Glutamatergic neuron (in vitro differentiated cells): ENCODE data around the gene ACADVL. TPM values are rescaled to one million over a fixed set of nuclear protein-coding genes. Genes with fewer than 3 reads are reported as not detected.

Experiments used
- DNase-seq: peaks from one replicate; pipeline ENCODE4 v3.0.0; 2022
- H3K27ac Mint-ChIP-seq: one replicate; pipeline ENCODE4 v1.8.0; 2020; ENCODE audit warnings: mild to moderate bottlenecking, mixed read lengths, inconsistent platforms; ENCODE audit not compliant: unreplicated experiment
- H3K27me3 Mint-ChIP-seq: one replicate; pipeline ENCODE4 v1.8.0; 2020; ENCODE audit warnings: mild to moderate bottlenecking, moderate library complexity, mixed read lengths, inconsistent platforms; ENCODE audit not compliant: unreplicated experiment
- H3K36me3 Mint-ChIP-seq: one replicate; pipeline ENCODE4 v1.8.0; 2020; ENCODE audit warnings: mild to moderate bottlenecking, mixed read lengths, inconsistent platforms; ENCODE audit not compliant: unreplicated experiment
- H3K4me1 Mint-ChIP-seq: one replicate; pipeline ENCODE4 v1.8.0; 2020; ENCODE audit warnings: mild to moderate bottlenecking, low read depth, mixed read lengths, inconsistent platforms; ENCODE audit not compliant: unreplicated experiment
- H3K4me3 Mint-ChIP-seq: one replicate; pipeline ENCODE4 v1.8.0; 2020; ENCODE audit warnings: mild to moderate bottlenecking, mixed read lengths, inconsistent platforms; ENCODE audit not compliant: unreplicated experiment
- H3K9me3 Mint-ChIP-seq: one replicate; pipeline ENCODE4 v1.8.0; 2020; ENCODE audit warnings: mild to moderate bottlenecking, moderate library complexity, mixed read lengths, inconsistent platforms; ENCODE audit not compliant: unreplicated experiment
- total RNA-seq: library from RNA; stranded (reverse); fragmentation: NEBNext Ultra II Directional; extraction: Animal tissue kit (Norgen Biotek cat#: 25700); gene quantifications from one replicate; pipeline ENCODE4 v1.2.1, GENCODE V29; 2021; ENCODE audit not compliant: unreplicated experiment
- TF ChIP-seq, protein P1 (sequence below): fragments of 200-600 bp; sonication (generic); IDR thresholded peaks from one replicate; pipeline ENCODE4 v1.5.0; 2021; ENCODE audit not compliant: partially characterized antibody, unreplicated experiment

ACADVL gene
- total RNA-seq, 1 donor from 2014 or later = 375 TPM

DNA sequence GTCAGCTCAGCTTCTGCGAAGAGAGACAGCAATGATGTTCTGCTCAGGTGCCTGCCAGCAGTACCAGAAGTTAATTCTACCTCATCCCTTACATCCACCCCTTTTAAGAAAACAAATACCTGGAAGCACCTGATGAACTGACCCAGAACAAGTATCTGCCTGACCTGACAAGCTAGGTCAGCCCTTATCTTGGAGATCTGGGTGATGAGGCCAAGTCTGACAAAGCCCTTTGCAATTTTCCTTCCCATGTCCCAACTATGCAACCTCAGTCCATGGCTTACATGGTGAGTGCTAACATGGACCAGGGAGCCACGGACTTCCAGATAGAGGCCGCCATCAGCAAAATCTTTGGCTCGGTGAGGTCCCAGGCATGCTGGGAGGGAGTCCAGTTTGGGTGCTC is 3.6 kb downstream of the ACADVL start:
- TF ChIP-seq, protein P1, sequence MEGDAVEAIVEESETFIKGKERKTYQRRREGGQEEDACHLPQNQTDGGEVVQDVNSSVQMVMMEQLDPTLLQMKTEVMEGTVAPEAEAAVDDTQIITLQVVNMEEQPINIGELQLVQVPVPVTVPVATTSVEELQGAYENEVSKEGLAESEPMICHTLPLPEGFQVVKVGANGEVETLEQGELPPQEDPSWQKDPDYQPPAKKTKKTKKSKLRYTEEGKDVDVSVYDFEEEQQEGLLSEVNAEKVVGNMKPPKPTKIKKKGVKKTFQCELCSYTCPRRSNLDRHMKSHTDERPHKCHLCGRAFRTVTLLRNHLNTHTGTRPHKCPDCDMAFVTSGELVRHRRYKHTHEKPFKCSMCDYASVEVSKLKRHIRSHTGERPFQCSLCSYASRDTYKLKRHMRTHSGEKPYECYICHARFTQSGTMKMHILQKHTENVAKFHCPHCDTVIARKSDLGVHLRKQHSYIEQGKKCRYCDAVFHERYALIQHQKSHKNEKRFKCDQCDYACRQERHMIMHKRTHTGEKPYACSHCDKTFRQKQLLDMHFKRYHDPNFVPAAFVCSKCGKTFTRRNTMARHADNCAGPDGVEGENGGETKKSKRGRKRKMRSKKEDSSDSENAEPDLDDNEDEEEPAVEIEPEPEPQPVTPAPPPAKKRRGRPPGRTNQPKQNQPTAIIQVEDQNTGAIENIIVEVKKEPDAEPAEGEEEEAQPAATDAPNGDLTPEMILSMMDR = no peak
- Mint-ChIP-seq H3K4me1 (peaks cover 18% of the 10 kb centered on the region), H3K27me3 (peaks cover 15% of the 10 kb centered on the region), H3K9me3 (peaks cover 17% of the 10 kb centered on the region), H3K4me3 (no peak overlapping the region), H3K27ac (no peak overlapping the region), H3K36me3 (no peaks in the 10 kb centered on the region)
- DNase-seq = no peak

DNA sequence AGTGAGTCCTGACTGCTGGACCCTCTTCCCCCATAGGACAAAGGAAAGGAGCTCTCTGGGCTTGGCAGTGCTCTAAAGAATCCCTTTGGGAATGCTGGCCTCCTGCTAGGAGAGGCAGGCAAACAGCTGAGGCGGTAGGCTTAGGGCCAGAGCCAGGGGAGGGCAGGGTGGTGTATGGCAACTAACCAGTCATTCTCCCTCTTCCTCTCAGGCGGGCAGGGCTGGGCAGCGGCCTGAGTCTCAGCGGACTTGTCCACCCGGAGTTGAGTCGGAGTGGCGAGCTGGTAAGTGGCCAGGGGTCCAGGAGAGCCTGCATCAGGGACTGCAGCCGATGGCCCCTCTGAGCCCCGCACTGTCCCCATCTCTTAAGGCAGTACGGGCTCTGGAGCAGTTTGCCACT is 4.4 kb downstream of the ACADVL start:
- Mint-ChIP-seq H3K4me3 (no peak overlapping the region), H3K27me3 (peaks cover 20% of the 10 kb centered on the region), H3K27ac (no peak overlapping the region), H3K9me3 (peaks cover 17% of the 10 kb centered on the region), H3K36me3 (no peaks in the 10 kb centered on the region), H3K4me1 (peaks cover 11% of the 10 kb centered on the region)
- TF ChIP-seq, protein P1 = no peak
- DNase-seq = no peak

DNA sequence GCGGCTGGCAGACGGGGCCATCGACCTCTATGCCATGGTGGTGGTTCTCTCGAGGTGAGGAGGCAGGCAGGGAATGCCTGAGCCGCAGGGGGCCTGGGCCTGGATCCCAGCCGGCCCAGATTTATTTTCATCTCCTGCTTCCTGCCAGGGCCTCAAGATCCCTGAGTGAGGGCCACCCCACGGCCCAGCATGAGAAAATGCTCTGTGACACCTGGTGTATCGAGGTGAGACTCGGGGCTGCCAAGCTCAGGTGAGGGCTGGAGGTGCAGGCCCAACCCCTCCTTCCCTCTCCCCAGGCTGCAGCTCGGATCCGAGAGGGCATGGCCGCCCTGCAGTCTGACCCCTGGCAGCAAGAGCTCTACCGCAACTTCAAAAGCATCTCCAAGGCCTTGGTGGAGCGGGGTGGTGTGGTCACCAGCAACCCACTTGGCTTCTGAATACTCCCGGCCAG is 4.9 kb downstream of the ACADVL start:
- H3K36me3 Mint-ChIP-seq = no peaks in the 10 kb centered on the region
- peaks cover 15% of the 10 kb centered on the region for H3K27me3 Mint-ChIP-seq

DNA sequence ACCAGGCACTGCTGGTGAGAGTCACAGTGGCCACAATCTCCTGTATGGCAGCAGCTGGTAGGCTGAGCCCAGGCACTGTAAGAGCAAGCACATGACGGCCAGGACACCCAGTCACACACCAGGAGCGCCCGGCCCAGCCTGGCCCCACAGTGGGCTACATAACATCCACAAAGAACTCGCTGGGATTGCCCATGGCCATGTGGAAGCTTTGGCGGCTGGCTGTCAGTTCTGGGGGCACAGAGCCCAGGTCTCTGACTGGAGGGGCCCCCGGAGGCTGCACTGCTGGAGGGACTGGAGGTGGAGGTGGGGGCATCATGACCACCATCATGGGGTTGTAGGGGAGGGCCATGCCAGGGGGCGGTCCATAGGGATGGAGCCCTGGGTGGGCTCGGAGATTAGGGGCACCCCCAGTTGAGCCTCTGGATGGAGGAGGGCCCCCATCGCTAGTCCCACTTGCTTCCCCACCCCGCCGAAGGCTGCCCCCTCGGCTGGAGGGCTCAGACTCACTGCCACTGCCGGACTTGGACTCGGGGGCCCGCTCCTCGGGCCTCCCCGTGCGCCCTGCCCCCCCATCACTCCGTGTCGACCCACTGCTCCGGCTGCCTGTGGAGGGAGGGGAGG is 6.1 kb downstream of the ACADVL start:
- H3K36me3 Mint-ChIP-seq = no peaks in the 10 kb centered on the region
- no peak for DNase-seq
- no peak overlapping the region for H3K27ac Mint-ChIP-seq
- H3K4me3 Mint-ChIP-seq = no peak overlapping the region
- TF ChIP-seq, protein P1 = no peak
- H3K9me3 Mint-ChIP-seq = peaks cover 6% of the 10 kb centered on the region
- peaks cover 17% of the 10 kb centered on the region for H3K27me3 Mint-ChIP-seq
- H3K4me1 Mint-ChIP-seq = peaks cover 7% of the 10 kb centered on the region

More for the DNA sequence above, 4.9 kb downstream of the ACADVL start:
- DNase-seq = no peak
- no peak overlapping the region for H3K4me3 Mint-ChIP-seq
- TF ChIP-seq, protein P1 = no peak
- peaks cover 7% of the 10 kb centered on the region for H3K4me1 Mint-ChIP-seq
- H3K9me3 Mint-ChIP-seq = peaks cover 12% of the 10 kb centered on the region
- H3K27ac Mint-ChIP-seq = no peak overlapping the region
